Posterior cingulate gyrus (tissue), 11 donors: ENCODE data around the gene TSC22D4.

Experiments used
- DNase-seq, 10 donors: peaks; one replicate each; pipeline versions ENCODE4 v3.0.0 to v3.0.0-alpha.2; 2020 to 2021; ENCODE audit warnings: mixed read lengths in 3 of 10
- intact Hi-C: fragments of 100-400 bp; cut with DNase I; formaldehyde crosslinking; loops from one replicate; pipeline ENCODE4 v1.15.1; 2023

The TSC22D4 gene

GRCh38 chr7:100432621-100433275, 46.3 kb downstream of the TSC22D4 start:
- no peak for DNase-seq
- intact Hi-C loops, result no loop called here

- no peak for DNase-seq
- intact Hi-C loops, result no loop called here
These were observed 47.0 kb downstream of the TSC22D4 start for GRCh38 chr7:100432053-100432452.

GRCh38 chr7:100431286-100431735, 47.7 kb downstream of the TSC22D4 start:
- DNase-seq, result peak in 1 of 10 donors; percentile 75
- intact Hi-C loops, result no loop called here

GRCh38 chr7:100430493-100431285, 48.3 kb downstream of the TSC22D4 start:
- intact Hi-C loops, result no loop called here

GRCh38 chr7:100429637-100430492, 49.1 kb downstream of the TSC22D4 start, which contains the start of gene MEPCE:
Gene MEPCE, plus strand, starts transcription at chr7:100429831. Its CDS starts 188 bp downstream, at chr7:100430019.
- DNase-seq, result peak; percentile 89 to 99 (median 94)
- intact Hi-C loops, result no loop called here

More at GRCh38 chr7:100430493-100431285, 48.3 kb downstream of the TSC22D4 start:
- peak in 1 of 10 donors; percentile 72 for DNase-seq

GRCh38 chr7:100428967-100429636, 49.9 kb downstream of the TSC22D4 start:
- peak; percentile 99 to 100 (median 100) for DNase-seq
- intact Hi-C loops, result loop anchor here (1.0 kb wide), 1 partner anchor 34 kb away; no protein-coding TSS in a partner anchor

- peak; percentile 91 to 99 (median 96) for DNase-seq
- intact Hi-C loops, result loop anchor here (1.0 kb wide), 1 partner anchor 35 kb away; no protein-coding TSS in a partner anchor
These were observed 50.6 kb downstream of the TSC22D4 start, which contains the start of gene ZCWPW1 for GRCh38 chr7:100428199-100428966. Gene ZCWPW1, minus strand, starts transcription at chr7:100428703. Its CDS starts 8,054 bp downstream, at chr7:100420649.

GRCh38 chr7:100427762-100428198, 51.2 kb downstream of the TSC22D4 start:
- intact Hi-C loops, result loop anchor here (1.0 kb wide), 1 partner anchor 36 kb away; no protein-coding TSS in a partner anchor

GRCh38 chr7:100426516-100426915, 52.5 kb downstream of the TSC22D4 start:
- no peak for DNase-seq
- intact Hi-C loops, result no loop called here

More at GRCh38 chr7:100427762-100428198, 51.2 kb downstream of the TSC22D4 start:
- no peak for DNase-seq

GRCh38 chr7:100425347-100425746, 53.7 kb downstream of the TSC22D4 start:
- intact Hi-C loops, result no loop called here
- no peak for DNase-seq

- no peak for DNase-seq
- intact Hi-C loops, result no loop called here
These were observed 55.7 kb downstream of the TSC22D4 start for GRCh38 chr7:100423315-100423714.

- DNase-seq, result no peak
- intact Hi-C loops, result no loop called here
These were observed 59.3 kb downstream of the TSC22D4 start for GRCh38 chr7:100419660-100420226.

GRCh38 chr7:100418930-100419659, 59.9 kb downstream of the TSC22D4 start:
- intact Hi-C loops, result no loop called here

More at GRCh38 chr7:100418930-100419659, 59.9 kb downstream of the TSC22D4 start:
- no peak for DNase-seq
